Activated CD4-positive, CD25-positive, alpha-beta regulatory T cell (primary cell): ENCODE measurements around the gene CA9.

Source experiments
- DNase-seq, 4 experiments: peaks; one replicate each; lab custom pipeline; 2025; lab: John Stamatoyannopoulos, UW

CA9 gene

GRCh38 chr9:35717132-35717870, 43.6 kb downstream of the CA9 start:
- DNase-seq: no peak

- DNase-seq: no peak
These were observed 45.2 kb downstream of the CA9 start for GRCh38 chr9:35718721-35719511.

- no peak for DNase-seq
These were observed 45.8 kb downstream of the CA9 start for GRCh38 chr9:35719546-35719945.

DNA sequence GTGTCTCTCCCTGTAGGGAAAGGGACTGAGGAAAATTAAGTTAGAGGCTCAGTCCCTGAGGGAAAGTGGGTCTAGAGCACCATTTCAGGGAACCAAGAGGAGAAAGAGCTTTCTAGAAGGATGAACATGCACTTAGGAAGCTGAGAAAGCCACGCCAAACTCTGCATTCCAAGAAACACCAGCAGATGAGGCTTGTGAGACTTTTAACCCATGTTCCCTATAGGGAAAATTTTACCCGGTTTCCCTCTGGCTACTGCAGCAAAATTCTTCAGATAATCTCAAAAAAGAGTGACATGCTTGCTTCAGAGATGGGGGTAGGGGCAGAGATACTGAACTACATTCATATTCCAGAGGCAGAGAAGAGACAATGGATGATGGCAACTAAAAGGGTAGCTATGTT, 49.7 kb downstream of the CA9 start:
- no peak for DNase-seq

DNA sequence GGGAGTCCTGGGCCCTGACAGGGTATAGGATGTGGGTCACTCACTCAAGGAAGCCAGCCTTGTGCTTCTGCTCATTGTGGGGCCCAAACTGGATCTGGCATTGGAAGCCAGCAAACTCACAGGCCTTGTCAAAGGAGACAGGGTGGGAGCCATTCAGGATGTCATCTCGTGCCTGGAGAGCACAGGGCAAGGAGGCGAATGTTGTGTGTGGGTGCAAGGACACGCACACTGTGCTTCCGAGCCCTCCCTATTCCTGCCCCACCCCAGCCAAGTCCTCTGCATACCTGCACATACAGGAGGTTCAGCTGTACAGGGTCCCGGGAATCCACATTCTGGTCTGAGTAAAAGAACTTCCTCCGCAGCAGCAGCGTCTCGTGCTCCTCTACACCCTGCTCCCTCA, 50.2 kb downstream of the CA9 start:
- no peak for DNase-seq

- no peak for DNase-seq
These were observed 51.6 kb downstream of the CA9 start for GRCh38 chr9:35725362-35725761.

DNA sequence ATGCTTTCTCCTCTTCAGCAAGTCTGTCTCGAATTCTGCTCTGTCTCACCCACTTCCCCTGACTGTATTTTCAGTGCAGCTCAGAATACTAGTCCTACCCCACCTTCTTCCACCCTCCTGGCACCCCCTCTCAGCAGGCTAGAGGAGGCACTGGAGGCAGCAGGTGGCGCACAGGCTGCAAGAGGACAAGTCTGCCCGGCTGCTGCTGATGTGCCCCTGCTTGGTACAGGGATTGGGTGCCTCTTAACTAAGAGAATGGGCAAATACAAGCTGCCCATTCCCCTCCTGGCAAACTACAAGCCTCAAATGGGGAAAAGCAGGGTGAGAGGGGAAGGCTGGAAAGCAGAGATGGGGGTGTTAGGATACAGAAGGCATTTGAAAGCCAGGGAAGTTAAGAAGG, 53.2 kb downstream of the CA9 start:
- DNase-seq: peak in 2 of 4 experiments; percentile 19 to 39

DNA sequence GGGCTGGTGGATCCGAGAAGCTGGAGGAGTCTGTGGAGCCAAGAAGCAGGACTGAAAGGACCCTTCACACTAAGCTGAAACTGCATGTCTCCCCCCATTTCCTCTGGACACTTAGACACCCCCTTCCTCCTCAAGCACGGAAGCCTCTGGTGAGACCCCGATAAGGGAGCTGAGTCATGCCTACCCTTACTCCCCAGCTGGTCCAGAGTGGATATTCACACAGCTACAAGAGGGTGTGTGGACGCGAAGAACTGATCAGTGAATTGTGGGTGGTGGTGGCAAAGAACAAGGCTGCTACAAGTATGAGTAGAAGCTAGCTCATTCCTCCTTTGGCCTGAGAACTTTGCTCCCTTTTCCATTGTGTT, 53.9 kb downstream of the CA9 start:
- no peak for DNase-seq

DNA sequence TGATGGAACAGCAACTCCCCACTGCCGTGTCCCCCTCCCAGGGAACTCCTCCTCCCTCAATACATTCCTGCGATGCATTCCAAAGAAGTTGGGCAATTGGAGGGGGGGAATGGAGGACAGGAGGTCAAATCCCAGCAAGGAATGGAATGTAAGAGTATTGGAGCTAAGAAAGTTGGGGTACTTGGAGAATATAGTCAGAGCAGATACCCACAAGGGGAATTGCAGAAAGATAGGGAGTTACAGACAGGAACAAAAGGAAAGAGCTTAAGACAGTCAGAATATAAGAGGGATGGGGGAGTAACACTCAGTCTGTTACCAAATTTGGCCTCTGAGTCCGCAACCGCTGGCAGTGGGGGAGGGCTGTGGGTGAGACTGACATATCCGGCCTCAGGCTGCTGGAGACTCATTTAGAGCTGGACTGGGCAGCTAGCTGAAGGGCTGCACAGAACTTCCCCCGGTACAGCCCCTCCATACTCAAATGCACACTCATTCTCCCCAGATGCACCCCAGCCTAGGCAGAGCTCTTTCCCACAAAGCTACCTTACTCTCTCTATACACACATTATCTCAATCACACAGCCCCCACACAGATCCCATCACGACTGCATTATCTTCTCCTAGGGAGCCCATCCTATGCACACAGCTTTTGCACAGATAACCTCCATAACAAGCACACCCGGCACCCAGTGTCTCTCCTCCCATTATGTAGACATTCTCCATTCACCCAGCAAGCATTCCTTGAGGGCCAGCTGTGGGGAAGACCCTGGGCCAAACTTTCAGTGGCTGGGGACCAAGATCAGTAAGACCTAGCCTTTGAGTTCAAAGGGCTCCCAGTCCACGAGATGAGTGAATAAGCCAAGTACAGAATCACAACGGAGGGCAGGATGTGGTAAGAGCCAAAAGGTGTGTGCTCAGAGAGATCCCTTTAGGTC, 54.6 kb downstream of the CA9 start:
- DNase-seq: no peak

DNA sequence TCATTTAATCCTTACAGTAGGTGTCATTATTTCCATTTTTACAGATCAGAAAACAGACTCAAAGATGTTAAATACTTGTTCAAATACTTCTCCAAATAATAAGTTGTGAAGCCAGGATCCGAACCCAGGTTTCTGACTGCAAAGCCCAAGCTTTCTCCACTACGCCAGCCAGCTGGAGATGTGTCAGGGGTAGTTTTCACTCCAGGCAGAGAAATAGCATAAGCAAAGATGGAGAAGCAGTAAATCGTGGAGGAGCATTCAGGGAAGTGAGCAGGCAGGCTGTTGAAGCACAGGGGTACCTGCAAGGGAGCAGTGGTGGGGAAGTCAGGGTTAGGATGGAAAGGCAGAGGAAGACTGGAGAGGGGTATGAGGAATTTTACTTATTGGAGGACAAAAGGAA, 55.4 kb downstream of the CA9 start:
- no peak for DNase-seq

GRCh38 chr9:35729700-35730485, 56.2 kb downstream of the CA9 start:
- no peak for DNase-seq

DNA sequence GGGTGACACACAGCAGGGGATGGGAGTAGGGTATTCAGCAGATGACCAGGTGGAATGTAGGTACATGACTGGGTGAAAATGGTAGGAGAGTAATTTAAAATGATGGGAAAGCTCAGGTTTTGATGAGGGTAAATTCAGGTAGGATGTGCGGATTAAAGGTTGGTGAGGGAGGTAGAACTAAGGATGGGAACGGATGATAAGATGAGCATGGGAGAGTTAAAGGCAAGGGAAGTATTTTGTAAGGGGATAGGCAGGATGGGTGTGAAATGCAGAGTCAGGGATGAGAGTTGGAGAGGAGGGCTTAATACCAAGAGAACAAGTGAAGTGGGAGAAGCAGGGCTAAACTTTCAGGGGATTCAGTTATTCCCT, 56.7 kb downstream of the CA9 start:
- DNase-seq: no peak
